ENCODE measurements around the gene PNPT1.
"Not testable (repeated sequence)": the region's sequence is repeated elsewhere in the genome, so short reads cannot be mapped to it uniquely, and the experiment has no call there.

The PNPT1 gene

DNA sequence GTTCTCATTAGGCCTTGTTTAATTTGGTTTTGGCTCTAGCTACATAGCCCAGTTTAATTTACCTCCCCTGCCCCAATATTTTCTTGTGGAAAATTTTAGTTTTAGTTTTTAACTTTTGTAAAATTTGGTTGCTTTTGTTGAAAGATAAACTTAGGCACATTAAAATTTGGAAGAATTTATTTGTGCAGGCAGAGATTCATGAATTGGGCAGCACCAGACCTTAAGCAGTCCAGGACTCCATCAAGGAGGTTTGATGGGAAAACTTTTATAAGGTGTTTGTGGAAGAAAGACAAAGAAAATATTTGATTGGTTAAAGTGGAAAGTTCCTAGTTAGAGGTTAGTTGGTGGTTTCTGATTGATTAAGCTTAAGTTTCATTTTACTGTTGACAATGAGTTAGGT, 16.4 kb upstream of the PNPT1 start:
- no peak for DNase-seq (ENCODE audit: low read depth)
- TF ChIP-seq, protein P1, sequence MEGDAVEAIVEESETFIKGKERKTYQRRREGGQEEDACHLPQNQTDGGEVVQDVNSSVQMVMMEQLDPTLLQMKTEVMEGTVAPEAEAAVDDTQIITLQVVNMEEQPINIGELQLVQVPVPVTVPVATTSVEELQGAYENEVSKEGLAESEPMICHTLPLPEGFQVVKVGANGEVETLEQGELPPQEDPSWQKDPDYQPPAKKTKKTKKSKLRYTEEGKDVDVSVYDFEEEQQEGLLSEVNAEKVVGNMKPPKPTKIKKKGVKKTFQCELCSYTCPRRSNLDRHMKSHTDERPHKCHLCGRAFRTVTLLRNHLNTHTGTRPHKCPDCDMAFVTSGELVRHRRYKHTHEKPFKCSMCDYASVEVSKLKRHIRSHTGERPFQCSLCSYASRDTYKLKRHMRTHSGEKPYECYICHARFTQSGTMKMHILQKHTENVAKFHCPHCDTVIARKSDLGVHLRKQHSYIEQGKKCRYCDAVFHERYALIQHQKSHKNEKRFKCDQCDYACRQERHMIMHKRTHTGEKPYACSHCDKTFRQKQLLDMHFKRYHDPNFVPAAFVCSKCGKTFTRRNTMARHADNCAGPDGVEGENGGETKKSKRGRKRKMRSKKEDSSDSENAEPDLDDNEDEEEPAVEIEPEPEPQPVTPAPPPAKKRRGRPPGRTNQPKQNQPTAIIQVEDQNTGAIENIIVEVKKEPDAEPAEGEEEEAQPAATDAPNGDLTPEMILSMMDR (conservative IDR thresholded peaks at IDR 0.05; ENCODE audit: control insufficient read depth, insufficient read depth, low read depth, low read length), result no peak
- no peak overlapping the region for H3K4me3 ChIP-seq (ENCODE audit: control insufficient read depth, low read depth, low read length)

DNA sequence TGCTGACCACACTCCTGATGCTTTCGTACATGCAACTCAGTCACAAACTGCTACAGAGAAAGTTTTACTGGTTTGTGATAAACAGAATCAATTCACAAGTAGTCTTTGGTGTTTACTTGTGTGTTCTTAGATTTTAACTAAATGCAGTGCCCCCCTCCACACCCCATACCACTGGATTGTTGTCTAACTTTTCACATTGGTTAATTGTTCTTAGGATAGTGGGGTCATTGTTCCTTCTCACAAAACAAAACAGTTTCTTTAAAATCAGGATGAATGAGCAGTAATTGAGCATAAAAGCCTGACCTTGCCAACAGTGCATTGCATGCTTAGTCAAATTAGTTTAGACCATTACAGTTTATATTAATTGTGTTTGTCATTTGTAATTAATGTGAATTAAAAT, 14.1 kb upstream of the PNPT1 start:
- TF ChIP-seq, protein P1 (conservative IDR thresholded peaks at IDR 0.05; ENCODE audit: control insufficient read depth, insufficient read depth, low read depth, low read length), result no peak
- DNase-seq (ENCODE audit: low read depth), result no peak
- no peak overlapping the region for H3K4me3 ChIP-seq (ENCODE audit: control insufficient read depth, low read depth, low read length)

DNA sequence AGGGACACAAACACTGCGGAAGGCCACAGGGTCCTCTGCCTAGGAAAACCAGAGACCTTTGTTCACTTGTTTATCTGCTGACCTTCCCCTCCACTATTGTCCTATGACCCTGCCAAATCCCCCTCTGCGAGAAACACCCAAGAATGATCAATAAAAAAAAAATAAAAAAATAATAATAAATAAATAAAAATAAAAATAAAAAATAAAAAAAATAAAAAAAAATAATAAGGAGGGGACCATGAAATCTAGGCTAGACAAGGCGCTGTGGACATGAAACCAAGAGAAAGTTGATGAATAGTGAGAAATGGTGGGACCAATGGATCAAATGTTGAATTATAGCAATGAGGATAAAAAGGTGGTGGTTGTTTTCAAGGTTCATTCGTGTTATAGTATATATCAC, 12.6 kb upstream of the PNPT1 start:
- DNase-seq (ENCODE audit: low read depth); H3K4me3 ChIP-seq (ENCODE audit: control insufficient read depth, low read depth, low read length): not testable (repeated sequence)

DNA sequence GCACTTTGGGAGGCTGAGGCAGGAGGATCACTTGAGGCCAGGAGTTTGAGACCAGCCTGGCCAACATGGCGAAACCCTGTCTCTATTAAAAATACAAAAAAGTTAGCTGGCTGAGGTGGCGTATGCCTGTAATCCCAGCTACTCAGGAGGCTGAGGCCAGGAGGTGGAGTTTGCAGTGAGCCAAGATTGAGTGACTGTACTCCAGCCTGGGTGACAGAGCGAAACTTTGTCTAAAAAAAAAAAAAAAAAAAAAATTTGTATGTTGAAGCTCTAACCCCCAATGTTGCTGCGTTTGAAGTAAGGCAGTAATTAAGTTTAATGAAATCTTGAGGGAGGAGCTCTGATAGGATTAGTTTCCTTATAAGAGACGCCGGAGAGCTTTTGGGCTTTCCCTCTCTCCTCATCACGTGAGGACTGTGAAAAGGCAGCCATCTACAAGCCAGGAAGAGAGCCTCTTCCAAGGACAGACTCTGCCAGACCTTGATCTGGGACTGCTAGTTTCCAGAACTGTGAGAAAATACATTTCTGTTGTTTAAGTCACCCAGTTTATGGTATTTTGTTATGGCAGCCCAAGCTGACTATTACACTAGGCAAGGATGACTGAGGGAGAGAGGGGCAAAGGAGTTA, 11.5 kb upstream of the PNPT1 start:
- TF ChIP-seq, protein P1 (conservative IDR thresholded peaks at IDR 0.05; ENCODE audit: control insufficient read depth, insufficient read depth, low read depth, low read length), result no peak
- no peak overlapping the region for H3K4me3 ChIP-seq (ENCODE audit: control insufficient read depth, low read depth, low read length)
- DNase-seq (ENCODE audit: low read depth), result no peak

DNA sequence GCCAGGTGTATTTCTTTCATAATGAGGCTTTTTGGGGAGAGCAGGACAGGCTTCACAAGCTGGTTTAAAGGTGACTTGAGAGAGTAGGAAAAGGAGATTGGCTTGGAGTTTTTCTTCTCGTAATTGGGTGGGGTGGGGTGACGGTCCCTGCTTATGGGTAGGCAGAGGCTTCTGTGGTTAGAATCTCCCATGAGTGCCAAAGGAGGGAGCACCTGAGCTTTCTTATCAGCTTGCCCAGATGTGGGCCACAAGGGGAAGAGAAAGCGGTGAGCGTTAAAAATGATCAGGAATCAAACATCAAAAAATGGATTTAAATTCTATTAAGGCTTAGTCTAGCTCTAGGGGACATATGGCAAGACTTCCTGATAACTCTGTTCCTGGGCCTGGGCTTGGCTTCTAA, 9.7 kb upstream of the PNPT1 start:
- TF ChIP-seq, protein P1 (conservative IDR thresholded peaks at IDR 0.05; ENCODE audit: control insufficient read depth, insufficient read depth, low read depth, low read length), result no peak
- DNase-seq (ENCODE audit: low read depth), result no peak
- H3K4me3 ChIP-seq (ENCODE audit: control insufficient read depth, low read depth, low read length), result no peak overlapping the region

DNA sequence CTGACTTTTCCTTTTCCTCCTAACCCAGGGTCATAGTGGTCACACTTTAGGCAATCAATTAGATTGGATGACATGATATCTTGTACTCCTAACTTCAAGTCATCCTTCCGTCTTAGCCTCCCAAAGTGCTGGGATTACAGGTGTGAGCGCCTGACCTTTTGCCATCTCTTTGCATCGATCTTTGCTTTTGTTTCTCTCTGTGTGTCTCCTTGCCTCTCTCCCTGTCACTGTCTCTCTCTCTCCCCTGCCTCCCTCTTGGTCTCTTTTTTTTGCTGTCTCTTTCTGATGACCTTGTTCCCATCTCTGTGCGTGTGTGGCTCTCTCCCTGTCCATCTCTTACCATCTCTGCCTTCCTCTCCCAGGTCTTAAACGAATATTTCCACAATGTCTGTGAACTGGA, 904 bp downstream of the PNPT1 start:
- peak overlapping the region; percentile 98 for H3K4me3 ChIP-seq (ENCODE audit: control insufficient read depth, low read depth, low read length)
- not testable (repeated sequence) for DNase-seq (ENCODE audit: low read depth)

DNA sequence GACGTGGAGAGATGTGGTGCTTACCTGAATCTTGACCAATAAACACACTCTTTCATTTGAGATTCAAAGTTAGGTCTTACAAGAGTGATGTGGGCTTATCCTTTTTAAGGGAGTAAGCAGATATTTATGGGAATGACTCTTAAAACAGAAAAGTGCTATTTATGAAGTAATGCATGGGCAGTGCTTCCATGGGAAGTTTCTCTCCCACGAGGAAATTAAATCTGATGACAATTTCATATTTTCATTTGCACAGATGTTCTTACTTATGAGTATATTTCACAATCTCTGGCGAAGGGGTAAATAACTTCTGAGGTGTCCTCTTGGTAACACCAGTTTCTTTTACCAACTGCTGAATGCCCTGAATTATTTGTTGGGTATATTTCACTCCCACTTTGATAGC, 21.0 kb downstream of the PNPT1 start:
- no peak overlapping the region for H3K4me3 ChIP-seq (ENCODE audit: control insufficient read depth, low read depth, low read length)
- peak; percentile 70 for DNase-seq (ENCODE audit: low read depth)
- TF ChIP-seq, protein P1 (conservative IDR thresholded peaks at IDR 0.05; ENCODE audit: control insufficient read depth, insufficient read depth, low read depth, low read length), result no peak

DNA sequence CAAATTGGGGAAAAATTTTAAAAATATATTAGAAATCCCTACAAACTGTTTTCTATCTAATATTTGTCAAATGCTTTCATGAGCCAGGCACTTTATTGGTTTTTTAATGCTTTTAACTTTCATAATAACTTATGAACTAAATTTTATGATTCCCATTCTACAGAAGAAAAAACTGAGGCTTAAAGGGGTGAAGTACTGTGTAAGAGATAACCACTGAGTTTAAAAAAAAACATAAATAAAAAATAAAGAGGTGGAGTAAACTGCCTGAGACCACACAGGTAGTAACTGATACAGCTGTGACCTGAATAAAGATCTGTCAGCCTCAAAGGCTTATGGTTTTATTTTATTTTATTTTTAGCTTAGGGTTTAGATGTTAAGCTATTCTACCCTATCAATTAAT, 24.7 kb downstream of the PNPT1 start:
- no peak overlapping the region for H3K4me3 ChIP-seq (ENCODE audit: control insufficient read depth, low read depth, low read length)
- TF ChIP-seq, protein P1 (conservative IDR thresholded peaks at IDR 0.05; ENCODE audit: control insufficient read depth, insufficient read depth, low read depth, low read length), result no peak
- DNase-seq (ENCODE audit: low read depth), result no peak
